ENCODE results near the gene GNAS-AS1.

The GNAS-AS1 gene

GRCh38 chr20:58850693-58851174, at the start of gene GNAS-AS1:
Gene GNAS-AS1 (minus strand): TSS chr20:58850902.
- peak; percentile 91 for DNase-seq

- DNase-seq = no peak
Measured at GRCh38 chr20:58900397-58900796, 49.7 kb upstream of the GNAS-AS1 start.

- DNase-seq = no peak
Measured at GRCh38 chr20:58899512-58899911, 48.8 kb upstream of the GNAS-AS1 start.

GRCh38 chr20:58898629-58899408, 48.1 kb upstream of the GNAS-AS1 start:
- no peak for DNase-seq

GRCh38 chr20:58897488-58897887, 46.8 kb upstream of the GNAS-AS1 start:
- DNase-seq = no peak

GRCh38 chr20:58896820-58897219, 46.1 kb upstream of the GNAS-AS1 start:
- no peak for DNase-seq

GRCh38 chr20:58895448-58896180, 44.9 kb upstream of the GNAS-AS1 start:
- no peak for DNase-seq

- DNase-seq = no peak
Measured at GRCh38 chr20:58894652-58895447, 44.1 kb upstream of the GNAS-AS1 start.

- peak; percentile 70 for DNase-seq
Measured at GRCh38 chr20:58893355-58894120, 42.8 kb upstream of the GNAS-AS1 start.

- DNase-seq = no peak
Measured at GRCh38 chr20:58892932-58893224, 42.2 kb upstream of the GNAS-AS1 start.

- peak; percentile 81 for DNase-seq
Measured at GRCh38 chr20:58892141-58892931, 41.6 kb upstream of the GNAS-AS1 start.

- peak; percentile 46 for DNase-seq
Measured at GRCh38 chr20:58891718-58892140, 41.0 kb upstream of the GNAS-AS1 start.

- peak; percentile 72 for DNase-seq
Measured at GRCh38 chr20:58891086-58891717, 40.5 kb upstream of the GNAS-AS1 start.

GRCh38 chr20:58890518-58891085, 39.9 kb upstream of the GNAS-AS1 start:
- peak; percentile 74 for DNase-seq

GRCh38 chr20:58889798-58890517, 39.3 kb upstream of the GNAS-AS1 start:
- DNase-seq = no peak

GRCh38 chr20:58889334-58889760, 38.6 kb upstream of the GNAS-AS1 start:
- DNase-seq = no peak

- DNase-seq = peak; percentile 87
Measured at GRCh38 chr20:58888521-58889333, 38.0 kb upstream of the GNAS-AS1 start.

- DNase-seq = no peak
Measured at GRCh38 chr20:58888103-58888502, 37.4 kb upstream of the GNAS-AS1 start.

GRCh38 chr20:58886546-58886945, 35.8 kb upstream of the GNAS-AS1 start:
- DNase-seq = no peak

Data from activated CD4-positive, alpha-beta T cell treated with anti-CD3 and anti-CD28 coated beads, Interleukin-2, Interleukin-6, amounts not matched to agents 100 ng/mL and 50 ng/mL, durations not matched to agents 16 hours and 8 hours (primary cell).